GM12878 (cell line): Measurements from ENCODE around the gene STARD13. TPM values are rescaled to one million over a fixed set of nuclear protein-coding genes. Genes with fewer than 3 reads are reported as not detected.

Experiments
- BCL11A ChIP-seq: IDR thresholded peaks from 2 replicates; pipeline ENCODE4 v1.6.1; 2011; ENCODE audit warnings: low read depth, low read length
- E2F8 ChIP-seq: fragments of 450-650 bp; IDR thresholded peaks from 2 replicates; pipeline ENCODE4 v1.6.1; 2018; ENCODE audit warnings: mild to moderate bottlenecking, low read depth, moderate library complexity; ENCODE audit not compliant: partially characterized antibody
- IKZF1 ChIP-seq: fragments of 450-650 bp; conservative IDR thresholded peaks from 2 replicates; pipeline ENCODE4 v1.6.1; 2017; ENCODE audit warnings: antibody characterized with exemption, mild to moderate bottlenecking
- MEF2B ChIP-seq: fragments of 450-650 bp; IDR thresholded peaks from 2 replicates; pipeline ENCODE4 v1.6.1; 2018; ENCODE audit warnings: mild to moderate bottlenecking, moderate library complexity; ENCODE audit not compliant: partially characterized antibody, poor library complexity, severe bottlenecking
- NR2C2 ChIP-seq: IDR thresholded peaks from 2 replicates; pipeline ENCODE4 v1.6.1; 2011; ENCODE audit warnings: borderline replicate concordance, low read depth; ENCODE audit not compliant: control insufficient read depth, insufficient read length
- NRF1 ChIP-seq: conservative IDR thresholded peaks from 2 replicates; pipeline ENCODE4 v1.6.1; 2011; ENCODE audit warnings: mild to moderate bottlenecking, low read depth, low read length, improper control_type of control experiment
- PAX5 ChIP-seq: IDR thresholded peaks from 2 replicates; pipeline ENCODE4 v1.6.1; 2011; ENCODE audit warnings: low read depth, low read length, borderline replicate concordance
- RUNX3 ChIP-seq: IDR thresholded peaks from 2 replicates; pipeline ENCODE4 v1.6.1; 2012; ENCODE audit warnings: low read length, inconsistent platforms
- SUPT20H ChIP-seq: IDR thresholded peaks from 2 replicates; pipeline ENCODE4 v1.6.1; 2011; ENCODE audit warnings: low read depth, mild to moderate bottlenecking, low read length, moderate library complexity, borderline replicate concordance; ENCODE audit not compliant: control insufficient read depth
- TARDBP ChIP-seq: IDR thresholded peaks from 2 replicates; pipeline ENCODE4 v1.6.1; 2016; ENCODE audit warnings: borderline replicate concordance
- TCF3 ChIP-seq: IDR thresholded peaks from 2 replicates; pipeline ENCODE4 v1.6.1; 2012; ENCODE audit warnings: low read depth, mild to moderate bottlenecking, low read length, borderline replicate concordance; ENCODE audit not compliant: insufficient read depth
- YBX1 ChIP-seq: fragments of 450-650 bp; IDR thresholded peaks from 2 replicates; pipeline ENCODE4 v1.6.1; 2016; ENCODE audit warnings: antibody characterized with exemption
- ZNF274 ChIP-seq: IDR thresholded peaks from one replicate; pipeline ENCODE4 v1.8.0; 2011; ENCODE audit not compliant: insufficient read length, insufficient read depth
- polyA plus RNA-seq, 11 experiments: library from polyadenylated mRNA; depleted of rRNA in 4 of 11; unstranded in 6 of 11; stranded (reverse) in 5 of 11; fragments of >200 nt; fragmentation: Nextera tagmentation in 4 of 11; fragmentation: Illumina TruSeq in 1 of 11; extraction: Ambion mirVana in 4 of 11; extraction: Trizol in 1 of 11; gene quantifications; 1 replicate in 1 of 11; 2 replicates in 10 of 11; pipeline versions ENCODE4 v1.2.1 to v1.2.3, GENCODE V29; 2011 to 2016; ENCODE audit warnings: inconsistent platforms in 2 of 11, missing spikeins in 2 of 11, low read depth in 1 of 11
- total RNA-seq, 4 experiments: library from RNA; depleted of rRNA in 3 of 4; stranded (reverse); fragments of >200 nt in 3 of 4; fragmentation: Illumina TruSeq in 1 of 4; extraction: Trizol in 1 of 4; gene quantifications; 2 replicates each; pipeline versions ENCODE4 v1.2.1 to v1.2.3, GENCODE V29; 2013 to 2021
- TF ChIP-seq, protein P1 (sequence below): fragments of 450-650 bp; IDR thresholded peaks from 2 replicates; pipeline ENCODE4 v1.6.1; 2017; ENCODE audit warnings: mild to moderate bottlenecking, moderate library complexity
- TF ChIP-seq, protein P2 (sequence below): fragments of 450-650 bp; IDR thresholded peaks from 2 replicates; pipeline ENCODE4 v1.6.1; 2014; ENCODE audit warnings: mild to moderate bottlenecking
- TF ChIP-seq, protein P3 (sequence below): IDR thresholded peaks from 2 replicates; pipeline ENCODE4 v1.6.1; 2011; ENCODE audit warnings: low read depth, mild to moderate bottlenecking, low read length, moderate library complexity, borderline replicate concordance; ENCODE audit errors: extremely low read depth
- TF ChIP-seq, protein P4 (sequence below): IDR thresholded peaks from 2 replicates; pipeline ENCODE4 v1.6.1; 2011; ENCODE audit warnings: low read depth, low read length, improper control_type of control experiment, borderline replicate concordance
- TF ChIP-seq, protein P5 (sequence below): IDR thresholded peaks from 2 replicates; pipeline ENCODE4 v1.6.1; 2012; ENCODE audit warnings: low read depth, low read length, improper control_type of control experiment

STARD13 gene
- total and polyA plus RNA-seq, 10 of the 15 experiments (the other 5 are each of a cell fraction or from before 2014, with no cell fraction given), result 4.0 to 41.6 (median 10.1) TPM

DNA sequence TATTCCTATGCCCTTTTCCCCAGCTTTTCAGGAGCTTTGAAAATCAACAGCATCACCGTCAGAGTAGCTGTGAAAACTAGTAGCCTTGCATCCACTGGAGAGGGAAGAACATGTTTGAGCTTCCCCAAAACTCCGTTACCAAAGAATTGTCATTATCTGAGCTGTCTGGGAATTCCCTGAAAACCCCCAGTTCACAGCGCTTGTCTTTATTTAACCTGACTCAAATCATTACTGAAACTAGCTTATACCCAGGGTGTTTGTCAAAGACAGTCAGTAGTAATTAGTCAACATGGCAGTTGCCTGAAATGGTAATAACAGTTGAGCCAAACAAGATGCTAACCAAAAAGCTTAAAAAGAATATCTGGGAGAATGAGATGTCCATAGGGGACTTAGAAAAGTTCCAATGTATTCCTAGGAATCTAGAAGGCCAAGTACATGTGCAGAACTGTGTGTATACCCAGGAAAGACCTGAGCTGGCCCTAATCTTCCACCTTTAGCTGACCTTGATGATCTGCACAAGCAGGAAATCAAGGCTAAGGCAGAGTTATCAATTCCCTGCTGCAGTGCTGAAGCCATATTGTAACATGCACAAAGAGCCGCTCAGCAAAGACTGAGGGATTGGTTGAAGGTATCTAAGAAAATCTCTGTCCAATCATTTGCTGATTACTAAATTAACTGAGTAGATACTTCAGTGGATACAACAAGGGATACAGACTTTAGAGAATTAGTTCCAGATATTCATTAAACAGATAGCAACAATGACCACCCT, 138.5 kb downstream of the STARD13 start (continued):
- TF ChIP-seq, protein P1, sequence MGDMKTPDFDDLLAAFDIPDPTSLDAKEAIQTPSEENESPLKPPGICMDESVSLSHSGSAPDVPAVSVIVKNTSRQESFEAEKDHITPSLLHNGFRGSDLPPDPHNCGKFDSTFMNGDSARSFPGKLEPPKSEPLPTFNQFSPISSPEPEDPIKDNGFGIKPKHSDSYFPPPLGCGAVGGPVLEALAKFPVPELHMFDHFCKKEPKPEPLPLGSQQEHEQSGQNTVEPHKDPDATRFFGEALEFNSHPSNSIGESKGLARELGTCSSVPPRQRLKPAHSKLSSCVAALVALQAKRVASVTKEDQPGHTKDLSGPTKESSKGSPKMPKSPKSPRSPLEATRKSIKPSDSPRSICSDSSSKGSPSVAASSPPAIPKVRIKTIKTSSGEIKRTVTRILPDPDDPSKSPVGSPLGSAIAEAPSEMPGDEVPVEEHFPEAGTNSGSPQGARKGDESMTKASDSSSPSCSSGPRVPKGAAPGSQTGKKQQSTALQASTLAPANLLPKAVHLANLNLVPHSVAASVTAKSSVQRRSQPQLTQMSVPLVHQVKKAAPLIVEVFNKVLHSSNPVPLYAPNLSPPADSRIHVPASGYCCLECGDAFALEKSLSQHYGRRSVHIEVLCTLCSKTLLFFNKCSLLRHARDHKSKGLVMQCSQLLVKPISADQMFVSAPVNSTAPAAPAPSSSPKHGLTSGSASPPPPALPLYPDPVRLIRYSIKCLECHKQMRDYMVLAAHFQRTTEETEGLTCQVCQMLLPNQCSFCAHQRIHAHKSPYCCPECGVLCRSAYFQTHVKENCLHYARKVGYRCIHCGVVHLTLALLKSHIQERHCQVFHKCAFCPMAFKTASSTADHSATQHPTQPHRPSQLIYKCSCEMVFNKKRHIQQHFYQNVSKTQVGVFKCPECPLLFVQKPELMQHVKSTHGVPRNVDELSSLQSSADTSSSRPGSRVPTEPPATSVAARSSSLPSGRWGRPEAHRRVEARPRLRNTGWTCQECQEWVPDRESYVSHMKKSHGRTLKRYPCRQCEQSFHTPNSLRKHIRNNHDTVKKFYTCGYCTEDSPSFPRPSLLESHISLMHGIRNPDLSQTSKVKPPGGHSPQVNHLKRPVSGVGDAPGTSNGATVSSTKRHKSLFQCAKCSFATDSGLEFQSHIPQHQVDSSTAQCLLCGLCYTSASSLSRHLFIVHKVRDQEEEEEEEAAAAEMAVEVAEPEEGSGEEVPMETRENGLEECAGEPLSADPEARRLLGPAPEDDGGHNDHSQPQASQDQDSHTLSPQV, result peak; percentile 86
- TF ChIP-seq E2F8 (no peak), NR2C2 (no peak), ZNF274 (no peak), TARDBP (0 out of 2 replicates have a peak, but pooled peaks have one; percentile 31), PAX5 (peak; percentile 89), YBX1 (no peak), MEF2B (peak; percentile 95), TCF3 (peak; percentile 86), RUNX3 (peak; percentile 93), SUPT20H (no peak), NRF1 (no peak), BCL11A (peak; percentile 100), IKZF1 (peak; percentile 99)
- TF ChIP-seq, protein P2, sequence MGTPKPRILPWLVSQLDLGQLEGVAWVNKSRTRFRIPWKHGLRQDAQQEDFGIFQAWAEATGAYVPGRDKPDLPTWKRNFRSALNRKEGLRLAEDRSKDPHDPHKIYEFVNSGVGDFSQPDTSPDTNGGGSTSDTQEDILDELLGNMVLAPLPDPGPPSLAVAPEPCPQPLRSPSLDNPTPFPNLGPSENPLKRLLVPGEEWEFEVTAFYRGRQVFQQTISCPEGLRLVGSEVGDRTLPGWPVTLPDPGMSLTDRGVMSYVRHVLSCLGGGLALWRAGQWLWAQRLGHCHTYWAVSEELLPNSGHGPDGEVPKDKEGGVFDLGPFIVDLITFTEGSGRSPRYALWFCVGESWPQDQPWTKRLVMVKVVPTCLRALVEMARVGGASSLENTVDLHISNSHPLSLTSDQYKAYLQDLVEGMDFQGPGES, result no peak
- TF ChIP-seq, protein P3, sequence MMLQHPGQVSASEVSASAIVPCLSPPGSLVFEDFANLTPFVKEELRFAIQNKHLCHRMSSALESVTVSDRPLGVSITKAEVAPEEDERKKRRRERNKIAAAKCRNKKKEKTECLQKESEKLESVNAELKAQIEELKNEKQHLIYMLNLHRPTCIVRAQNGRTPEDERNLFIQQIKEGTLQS, result no peak
- TF ChIP-seq, protein P4, sequence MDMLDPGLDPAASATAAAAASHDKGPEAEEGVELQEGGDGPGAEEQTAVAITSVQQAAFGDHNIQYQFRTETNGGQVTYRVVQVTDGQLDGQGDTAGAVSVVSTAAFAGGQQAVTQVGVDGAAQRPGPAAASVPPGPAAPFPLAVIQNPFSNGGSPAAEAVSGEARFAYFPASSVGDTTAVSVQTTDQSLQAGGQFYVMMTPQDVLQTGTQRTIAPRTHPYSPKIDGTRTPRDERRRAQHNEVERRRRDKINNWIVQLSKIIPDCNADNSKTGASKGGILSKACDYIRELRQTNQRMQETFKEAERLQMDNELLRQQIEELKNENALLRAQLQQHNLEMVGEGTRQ, result no peak
- TF ChIP-seq, protein P5, sequence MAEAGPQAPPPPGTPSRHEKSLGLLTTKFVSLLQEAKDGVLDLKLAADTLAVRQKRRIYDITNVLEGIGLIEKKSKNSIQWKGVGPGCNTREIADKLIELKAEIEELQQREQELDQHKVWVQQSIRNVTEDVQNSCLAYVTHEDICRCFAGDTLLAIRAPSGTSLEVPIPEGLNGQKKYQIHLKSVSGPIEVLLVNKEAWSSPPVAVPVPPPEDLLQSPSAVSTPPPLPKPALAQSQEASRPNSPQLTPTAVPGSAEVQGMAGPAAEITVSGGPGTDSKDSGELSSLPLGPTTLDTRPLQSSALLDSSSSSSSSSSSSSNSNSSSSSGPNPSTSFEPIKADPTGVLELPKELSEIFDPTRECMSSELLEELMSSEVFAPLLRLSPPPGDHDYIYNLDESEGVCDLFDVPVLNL, result no peak
